GM19043 (cell line): ENCODE data around the gene RNASE13.
A peak's percentile ranks its signal among the peaks of the same experiment; 100 is the strongest.

ENCODE experiments used
- ATAC-seq: cut with Tn5 transposase; IDR thresholded peaks from one replicate; pipeline ENCODE4 v1.9.1; 2021; ENCODE audit warnings: low read depth; ENCODE audit not compliant: unreplicated experiment

Gene RNASE13, protein sequence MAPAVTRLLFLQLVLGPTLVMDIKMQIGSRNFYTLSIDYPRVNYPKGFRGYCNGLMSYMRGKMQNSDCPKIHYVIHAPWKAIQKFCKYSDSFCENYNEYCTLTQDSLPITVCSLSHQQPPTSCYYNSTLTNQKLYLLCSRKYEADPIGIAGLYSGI

DNA sequence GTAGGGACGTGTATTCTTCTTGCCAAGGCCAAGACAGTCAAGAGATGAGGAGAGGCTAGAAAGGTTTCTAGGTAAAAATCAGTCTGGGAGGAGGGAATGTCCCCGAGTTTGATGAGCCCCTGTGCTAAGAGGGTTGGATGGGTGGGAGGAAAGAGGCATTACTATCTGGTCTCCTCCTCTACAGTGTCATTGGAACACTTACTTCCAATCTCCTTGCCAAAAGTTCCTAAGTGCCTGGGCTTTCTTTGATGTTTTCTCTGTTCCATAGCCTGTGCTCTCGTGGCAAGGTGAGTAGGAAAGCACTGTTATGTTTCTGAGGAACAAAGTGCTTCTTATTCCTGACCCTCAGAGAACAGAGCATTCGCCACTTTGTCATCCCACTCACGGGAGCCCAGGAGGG, at the start of gene RNASE13:
Gene RNASE13, minus strand, starts transcription at position 101 of the 400 bp plus-strand sequence. CDS start 519 bp downstream, outside the sequence.
- ATAC-seq = no peak

DNA sequence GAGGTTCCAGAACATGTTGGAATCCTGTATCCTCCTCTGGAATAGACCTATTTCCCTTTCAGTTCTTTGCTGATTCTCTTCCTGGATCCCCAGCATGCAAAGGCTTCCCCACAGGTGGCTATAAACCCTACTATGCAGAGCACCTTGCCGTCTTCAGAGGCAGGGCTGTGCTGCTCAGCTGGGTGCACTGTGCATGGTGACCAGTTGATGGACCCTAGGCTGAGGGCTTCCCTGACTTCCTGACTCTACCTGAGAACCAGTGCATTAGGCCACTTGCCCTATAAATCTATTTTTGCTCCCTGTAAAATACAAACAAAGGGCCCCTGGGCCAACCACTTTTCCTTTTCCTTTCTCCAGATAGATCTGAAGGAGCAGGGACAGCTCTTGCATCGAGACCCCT, 49.8 kb upstream of the RNASE13 start:
- ATAC-seq = no peak

DNA sequence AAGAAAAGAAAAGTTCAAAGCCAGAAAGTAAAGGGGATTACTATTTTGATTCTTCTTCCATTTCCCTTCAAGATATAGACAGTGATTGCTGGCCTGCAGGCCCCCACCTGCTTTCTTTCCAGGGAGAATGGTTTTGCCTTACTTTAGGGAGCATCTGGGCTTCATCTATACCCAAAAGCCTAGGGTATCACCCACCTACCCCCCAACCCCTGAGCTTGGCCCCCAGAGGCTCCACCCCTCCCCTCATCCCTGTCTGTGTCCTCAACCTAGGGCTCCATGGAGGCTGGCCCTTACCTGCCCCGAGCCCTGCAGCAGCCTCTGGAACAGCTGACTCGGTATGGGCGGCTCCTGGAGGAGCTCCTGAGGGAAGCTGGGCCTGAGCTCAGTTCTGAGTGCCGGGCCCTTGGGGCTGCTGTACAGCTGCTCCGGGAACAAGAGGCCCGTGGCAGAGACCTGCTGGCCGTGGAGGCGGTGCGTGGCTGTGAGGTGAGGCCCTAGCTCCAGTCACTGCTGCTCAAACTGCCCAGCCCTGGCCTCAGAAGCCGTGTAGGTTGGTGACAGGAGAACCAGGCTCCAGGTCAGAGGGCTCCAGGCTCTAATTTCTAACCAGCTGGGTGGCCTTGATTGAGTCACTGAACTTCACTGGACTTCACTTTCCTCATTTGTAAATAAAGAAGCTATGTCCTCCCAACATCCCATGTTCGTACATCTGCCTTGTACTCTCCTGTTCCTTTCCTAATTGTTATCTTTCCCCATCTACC, 49.1 kb upstream of the RNASE13 start:
- no peak for ATAC-seq

DNA sequence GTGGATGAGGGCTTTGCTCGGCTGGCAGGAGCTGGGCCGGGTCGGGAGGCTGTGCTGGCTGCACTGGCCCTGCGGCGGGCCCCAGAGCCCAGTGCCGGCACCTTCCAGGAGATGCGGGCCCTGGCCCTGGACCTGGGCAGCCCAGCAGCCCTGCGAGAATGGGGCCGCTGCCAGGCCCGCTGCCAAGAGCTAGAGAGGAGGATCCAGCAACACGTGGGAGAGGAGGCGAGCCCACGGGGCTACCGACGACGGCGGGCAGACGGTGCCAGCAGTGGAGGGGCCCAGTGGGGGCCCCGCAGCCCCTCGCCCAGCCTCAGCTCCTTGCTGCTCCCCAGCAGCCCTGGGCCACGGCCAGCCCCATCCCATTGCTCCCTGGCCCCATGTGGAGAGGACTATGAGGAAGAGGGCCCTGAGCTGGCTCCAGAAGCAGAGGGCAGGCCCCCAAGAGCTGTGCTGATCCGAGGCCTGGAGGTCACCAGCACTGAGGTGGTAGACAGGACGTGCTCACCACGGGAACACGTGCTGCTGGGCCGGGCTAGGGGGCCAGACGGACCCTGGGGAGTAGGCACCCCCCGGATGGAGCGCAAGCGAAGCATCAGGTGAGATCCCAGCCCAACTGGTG, 47.0 kb upstream of the RNASE13 start:
- ATAC-seq = no peak

DNA sequence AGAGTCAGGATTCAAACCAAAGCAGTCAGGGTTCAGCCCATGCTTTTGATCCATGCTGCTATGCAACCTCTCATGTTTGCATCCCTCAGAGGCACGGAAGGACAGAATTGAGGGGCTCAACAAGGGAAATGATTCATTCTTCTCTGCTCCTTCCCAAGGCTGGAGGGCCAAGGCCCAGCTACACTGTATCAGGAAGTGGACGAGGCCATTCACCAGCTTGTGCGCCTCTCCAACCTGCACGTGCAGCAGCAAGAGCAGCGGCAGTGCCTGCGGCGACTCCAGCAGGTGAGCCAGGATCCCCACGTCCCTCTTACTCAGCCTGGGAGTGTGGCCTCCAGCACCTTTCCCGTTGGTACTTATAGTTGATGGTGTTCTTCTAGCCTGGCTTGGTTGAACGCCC, 44.1 kb upstream of the RNASE13 start:
- ATAC-seq = no peak

DNA sequence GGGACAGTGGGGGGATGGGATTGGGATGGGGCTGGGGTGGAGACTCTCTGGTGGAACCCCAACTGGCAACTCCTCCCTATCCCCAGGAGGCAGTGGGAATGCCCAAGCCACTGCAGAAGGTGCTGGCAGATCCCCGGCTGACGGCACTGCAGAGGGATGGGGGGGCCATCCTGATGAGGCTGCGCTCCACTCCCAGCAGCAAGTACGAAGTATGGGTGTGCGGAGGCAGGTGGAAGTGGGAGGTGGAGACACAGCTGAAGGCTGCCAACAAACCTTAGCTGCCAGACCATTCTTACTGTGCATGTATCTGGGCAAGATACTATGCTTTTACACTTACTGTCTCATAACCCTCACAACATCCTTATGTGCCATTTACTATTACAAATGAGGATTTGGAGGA, 43.7 kb upstream of the RNASE13 start:
- no peak for ATAC-seq

DNA sequence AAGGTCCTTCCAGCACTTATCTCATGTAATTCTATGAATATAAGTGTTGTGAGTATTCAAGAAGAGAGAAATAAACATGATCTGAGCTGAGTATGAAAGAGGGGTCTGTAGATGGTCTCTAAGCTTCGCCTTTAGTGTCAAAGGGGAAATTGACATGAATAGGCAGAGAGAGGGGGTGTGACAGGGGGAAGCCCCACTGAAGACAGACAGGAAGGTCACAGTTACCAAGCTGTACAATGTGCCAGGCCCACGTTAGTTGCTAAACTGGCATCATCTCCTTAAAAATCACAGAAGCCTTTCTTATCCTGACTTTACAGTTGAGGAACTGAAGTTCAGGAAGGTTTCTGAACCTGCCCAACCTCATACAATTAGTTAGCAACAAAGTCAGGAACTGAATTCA, 43.1 kb upstream of the RNASE13 start:
- no peak for ATAC-seq

DNA sequence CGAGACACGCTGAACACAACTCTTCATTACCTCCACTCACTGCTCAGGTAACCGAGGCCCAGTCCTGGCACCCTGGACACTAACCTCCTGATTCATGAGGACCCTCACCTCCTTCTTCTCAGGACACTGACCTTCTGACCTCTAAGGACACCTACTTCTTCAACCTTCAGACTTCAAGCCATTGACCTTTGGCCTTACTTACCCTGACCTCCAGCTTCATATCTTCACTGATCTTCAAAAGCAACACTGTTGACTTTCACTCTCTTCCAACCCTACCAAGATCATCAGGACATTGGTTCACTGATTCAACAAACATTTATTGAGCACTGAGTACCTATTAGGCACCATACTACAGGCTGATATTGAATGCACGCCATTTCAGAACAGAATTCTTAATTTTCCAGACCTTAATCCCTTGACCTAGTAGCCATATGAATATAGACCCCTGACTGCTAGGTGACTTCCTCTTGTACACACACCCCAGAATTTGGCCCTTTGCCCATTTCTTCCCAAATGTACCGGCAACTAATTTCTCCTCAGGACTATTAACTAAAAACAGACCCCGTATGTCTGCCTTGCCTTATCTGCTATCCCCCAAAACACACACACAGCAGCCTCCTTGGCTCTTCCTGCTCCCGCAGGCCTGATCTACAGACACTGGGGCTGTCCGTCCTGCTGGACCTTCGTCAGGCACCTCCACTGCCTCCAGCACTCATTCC, 41.3 kb upstream of the RNASE13 start:
- ATAC-seq = no peak

DNA sequence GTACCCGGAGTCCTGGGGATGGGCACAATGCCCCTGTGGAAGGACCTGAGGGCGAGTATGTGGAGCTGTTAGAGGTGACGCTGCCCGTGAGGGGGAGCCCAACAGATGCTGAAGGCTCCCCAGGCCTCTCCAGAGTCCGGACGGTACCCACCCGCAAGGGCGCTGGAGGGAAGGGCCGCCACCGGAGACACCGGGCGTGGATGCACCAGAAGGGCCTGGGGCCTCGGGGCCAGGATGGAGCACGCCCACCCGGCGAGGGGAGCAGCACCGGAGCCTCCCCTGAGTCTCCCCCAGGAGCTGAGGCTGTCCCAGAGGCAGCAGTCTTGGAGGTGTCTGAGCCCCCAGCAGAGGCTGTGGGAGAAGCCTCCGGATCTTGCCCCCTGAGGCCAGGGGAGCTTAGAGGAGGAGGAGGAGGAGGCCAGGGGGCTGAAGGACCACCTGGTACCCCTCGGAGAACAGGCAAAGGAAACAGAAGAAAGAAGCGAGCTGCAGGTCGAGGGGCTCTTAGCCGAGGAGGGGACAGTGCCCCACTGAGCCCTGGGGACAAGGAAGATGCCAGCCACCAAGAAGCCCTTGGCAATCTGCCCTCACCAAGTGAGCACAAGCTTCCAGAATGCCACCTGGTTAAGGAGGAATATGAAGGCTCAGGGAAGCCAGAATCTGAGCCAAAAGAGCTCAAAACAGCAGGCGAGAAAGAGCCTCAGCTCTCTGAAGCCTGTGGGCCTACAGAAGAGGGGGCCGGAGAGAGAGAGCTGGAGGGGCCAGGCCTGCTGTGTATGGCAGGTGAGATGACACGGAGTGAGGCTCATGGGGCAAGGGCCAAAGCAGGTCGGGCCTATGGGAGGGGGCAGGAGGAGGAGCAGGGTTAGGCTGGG, 40.0 kb upstream of the RNASE13 start:
- no peak for ATAC-seq

DNA sequence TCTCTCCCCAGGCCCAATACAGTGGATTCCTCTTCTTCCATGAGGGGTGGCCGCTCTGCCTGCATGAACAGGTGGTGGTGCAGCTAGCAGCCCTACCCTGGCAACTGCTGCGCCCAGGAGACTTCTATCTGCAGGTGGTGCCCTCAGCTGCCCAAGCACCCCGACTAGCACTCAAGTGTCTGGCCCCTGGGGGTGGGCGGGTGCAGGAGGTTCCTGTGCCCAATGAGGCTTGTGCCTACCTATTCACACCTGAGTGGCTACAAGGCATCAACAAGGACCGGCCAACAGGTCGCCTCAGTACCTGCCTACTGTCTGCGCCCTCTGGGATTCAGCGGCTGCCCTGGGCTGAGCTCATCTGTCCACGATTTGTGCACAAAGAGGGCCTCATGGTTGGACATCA, 39.3 kb upstream of the RNASE13 start:
- ATAC-seq = no peak

DNA sequence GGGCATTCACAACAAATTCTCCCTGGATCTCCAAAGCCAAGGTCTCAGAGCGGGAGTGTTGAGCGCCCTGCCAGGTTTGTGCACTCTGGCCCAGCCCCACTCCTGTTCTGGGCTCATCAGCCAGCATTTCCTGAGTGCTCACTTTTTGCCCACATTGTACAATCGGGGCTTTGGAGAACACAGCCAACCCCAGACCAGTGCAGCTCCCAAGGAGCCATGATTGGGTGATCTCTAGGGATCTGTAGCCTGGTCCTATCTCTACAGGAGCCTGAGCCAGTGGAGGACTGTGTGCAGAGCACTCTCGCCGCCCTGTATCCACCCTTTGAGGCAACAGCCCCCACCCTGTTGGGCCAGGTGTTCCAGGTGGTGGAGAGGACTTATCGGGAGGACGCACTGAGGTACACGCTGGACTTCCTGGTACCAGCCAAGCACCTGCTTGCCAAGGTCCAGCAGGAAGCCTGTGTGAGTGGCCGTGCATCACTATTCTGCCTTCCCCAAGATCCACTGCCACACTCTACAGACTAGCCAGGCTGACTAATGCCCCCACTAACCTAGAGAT, 38.3 kb upstream of the RNASE13 start:
- ATAC-seq = no peak

DNA sequence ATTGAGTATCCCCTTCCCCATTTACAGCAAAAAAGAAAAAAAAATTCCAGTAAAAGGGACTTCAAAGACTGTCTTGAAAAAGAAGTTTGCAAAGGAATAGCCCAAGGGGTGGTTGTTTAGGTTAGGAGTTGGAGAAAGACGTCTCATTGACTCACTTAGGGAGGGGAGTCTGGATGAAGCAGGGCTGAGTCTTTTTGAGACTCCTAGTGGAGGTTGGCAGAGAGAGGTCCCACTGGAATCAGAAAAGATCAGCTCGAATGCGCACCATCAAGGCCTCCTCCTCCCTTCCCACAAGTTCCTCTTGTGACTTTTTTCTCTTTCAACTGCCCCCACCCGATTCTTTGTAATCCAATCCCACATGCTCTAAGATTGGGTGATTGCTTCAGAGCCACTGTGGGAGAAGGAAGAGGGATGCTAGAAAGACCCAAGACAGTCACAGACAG, 37.4 kb upstream of the RNASE13 start:
- no peak for ATAC-seq

DNA sequence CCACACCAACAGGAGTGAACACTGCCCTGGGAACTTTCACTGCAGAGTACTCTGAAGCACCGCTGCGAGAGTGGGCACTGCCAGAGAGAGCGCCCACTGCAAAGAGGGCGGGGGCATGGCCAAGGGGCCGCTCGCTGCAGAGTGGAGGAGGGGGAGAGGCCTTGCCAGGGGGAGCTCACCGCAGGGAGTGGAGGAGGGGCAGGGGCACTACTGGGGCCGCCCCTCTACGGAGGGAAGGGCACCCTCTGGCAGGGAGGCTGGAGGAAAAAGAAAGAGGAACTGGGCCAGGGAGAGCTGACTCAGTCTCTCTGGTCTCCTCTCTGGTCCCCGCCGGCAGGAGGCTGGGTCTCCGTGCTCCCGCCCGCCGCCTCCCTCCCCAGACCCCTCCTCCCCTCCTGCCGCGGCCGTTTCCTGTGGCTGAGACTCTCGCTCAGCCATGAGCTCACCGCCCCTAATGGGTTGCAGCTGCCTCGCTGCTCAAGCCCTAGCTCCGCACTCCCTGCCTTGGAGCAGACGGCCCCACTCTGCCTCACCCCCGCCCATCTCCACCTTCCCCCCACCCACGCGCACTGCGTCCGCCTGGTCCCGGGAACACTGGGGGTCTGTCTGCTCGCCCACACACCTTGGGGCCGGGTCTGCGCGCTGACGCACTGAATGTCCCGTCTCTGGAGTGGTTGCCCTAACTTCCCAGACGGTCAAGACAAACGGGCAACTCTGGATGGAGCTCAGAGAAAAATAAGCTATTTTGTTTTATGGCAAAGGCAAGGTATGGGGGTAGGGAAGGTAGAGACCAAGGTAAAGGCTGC, 36.8 kb upstream of the RNASE13 start:
- peak; percentile 74 for ATAC-seq

DNA sequence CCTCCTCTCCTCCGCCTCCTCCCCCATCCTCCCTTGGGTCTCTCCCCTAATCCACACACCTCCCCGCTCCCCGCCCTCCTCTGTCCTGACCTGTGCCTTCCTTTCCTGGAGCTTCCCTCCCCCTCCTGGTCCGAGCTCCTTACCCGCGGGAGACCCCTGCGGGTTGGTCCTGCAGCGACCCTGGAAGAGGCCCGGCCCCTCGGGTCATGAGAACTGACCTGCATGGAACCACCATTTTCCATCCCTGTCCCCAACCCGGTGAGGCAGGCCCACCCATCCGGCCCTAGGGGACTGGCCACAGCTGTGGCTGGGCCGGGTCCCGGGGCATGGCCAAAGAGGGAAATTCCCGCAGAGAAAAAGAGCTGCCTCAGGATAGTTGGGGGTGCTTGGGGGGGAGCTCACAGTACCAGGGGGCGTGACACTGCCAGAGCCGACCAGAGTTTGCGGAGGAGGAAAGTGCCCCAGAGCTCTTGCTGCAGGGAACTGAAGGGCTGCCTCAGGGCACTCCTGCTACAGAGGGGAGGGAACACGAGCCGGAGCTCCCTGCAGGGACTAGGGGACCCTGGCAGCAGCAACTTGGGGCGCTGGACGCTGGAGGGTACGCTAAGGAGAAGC, 36.1 kb upstream of the RNASE13 start:
- ATAC-seq = peak; percentile 5

DNA sequence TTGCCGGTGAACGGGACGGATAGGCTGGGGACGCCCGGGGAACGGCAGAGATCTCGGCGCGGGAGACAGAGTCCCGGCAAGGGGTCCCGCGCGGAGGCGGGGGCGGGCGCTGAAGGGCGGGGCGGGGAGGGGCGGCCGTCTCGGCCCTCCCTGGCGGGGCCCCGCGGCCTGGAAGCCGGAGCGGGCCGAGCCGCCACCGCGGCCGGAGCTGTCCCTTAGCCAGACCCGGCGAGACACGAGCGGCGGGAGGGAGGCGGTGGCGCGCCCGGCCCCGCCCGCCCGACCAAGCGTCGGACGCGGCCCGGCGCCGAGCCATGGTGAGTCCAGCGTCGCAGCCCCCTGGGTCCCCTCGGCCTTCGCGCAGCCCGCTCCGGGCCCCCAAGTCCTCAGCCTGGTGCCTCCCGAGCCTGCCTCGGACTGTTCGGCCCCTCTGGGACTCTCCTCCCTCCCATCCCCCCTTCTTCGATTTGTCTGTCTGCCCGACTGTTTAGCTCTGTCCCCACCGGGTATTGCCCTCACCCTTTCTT, 35.5 kb upstream of the RNASE13 start, which contains the start of gene ARHGEF40:
Gene ARHGEF40, plus strand, starts transcription at position 222 of the 527 bp plus-strand sequence. Its CDS starts 93 bp downstream, at position 315.
- ATAC-seq = no peak

DNA sequence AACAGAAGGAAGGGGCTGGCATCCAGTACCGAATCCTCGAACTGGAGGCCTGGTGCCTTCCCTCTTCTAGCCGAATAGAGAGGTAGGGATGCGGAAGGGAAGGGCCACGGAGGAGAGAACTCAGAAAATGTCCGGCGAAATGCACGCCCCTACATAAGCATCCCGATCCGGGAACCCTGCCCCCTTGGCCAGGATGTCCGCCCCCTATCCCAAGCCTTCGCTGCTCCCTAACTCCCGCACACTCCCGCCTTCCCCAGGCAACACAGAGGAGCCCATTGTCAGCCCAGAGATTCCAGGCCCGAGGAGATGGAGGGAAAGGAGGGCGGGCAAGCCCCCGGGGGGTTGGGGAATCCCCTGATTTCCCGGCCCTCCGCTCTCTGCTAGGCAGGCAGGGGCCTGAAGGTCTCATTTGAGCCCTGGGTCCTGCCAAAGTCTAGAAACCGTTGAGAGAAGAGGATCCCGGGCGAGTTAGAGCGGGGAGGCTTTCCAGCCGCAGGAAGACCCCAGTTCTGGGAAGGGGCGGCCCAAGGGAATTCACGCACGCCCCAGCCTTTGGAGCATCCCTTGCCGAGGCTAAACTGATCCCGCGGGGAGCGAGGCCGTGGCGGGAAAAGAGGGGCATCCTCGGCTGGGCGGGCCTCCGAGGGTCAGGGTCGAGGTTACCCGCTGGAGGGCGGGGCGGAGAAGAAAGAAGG, 34.9 kb upstream of the RNASE13 start:
- ATAC-seq = no peak

DNA sequence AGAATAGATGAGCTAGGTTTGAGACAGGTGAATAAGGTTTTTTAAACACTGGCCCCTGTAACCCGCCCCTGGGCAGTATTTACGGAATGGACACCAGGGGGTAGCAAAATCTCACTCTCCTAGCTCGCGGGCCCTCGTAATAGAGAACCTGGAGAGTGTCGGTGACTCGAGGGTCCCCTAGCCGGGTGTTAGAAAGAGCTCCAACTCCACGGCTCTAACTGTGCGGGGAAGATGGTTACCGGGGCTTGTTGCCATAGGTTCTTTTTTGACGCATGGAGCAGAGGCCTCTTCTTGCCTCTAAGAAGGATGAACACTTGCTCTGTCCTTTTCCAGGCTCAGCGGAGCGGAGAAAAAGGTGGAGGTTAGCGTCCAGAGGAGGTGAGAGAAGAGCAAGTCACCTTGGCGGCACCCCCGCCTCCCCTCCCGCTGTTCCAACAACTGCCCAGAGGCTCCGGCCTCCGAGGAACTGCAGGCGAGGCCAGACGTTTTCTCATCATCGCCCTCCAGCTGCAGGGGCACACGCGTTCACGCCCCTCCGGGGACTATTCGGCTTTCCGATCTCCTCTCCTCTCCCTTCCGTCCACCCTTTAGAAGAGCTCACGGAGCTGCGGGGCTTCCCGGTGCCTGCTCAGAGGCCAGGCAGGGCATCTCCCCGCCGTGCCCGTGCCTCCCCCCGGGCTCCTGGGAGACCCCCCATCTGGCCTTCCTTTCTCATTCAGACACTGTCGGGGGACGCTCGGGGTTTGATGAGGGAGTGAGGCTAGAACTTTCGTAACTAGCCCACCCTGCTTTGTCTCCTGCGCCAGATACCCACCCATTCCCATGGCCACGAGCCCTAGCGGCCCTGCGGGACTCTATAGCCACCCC, 34.1 kb upstream of the RNASE13 start:
- ATAC-seq = no peak
